GM12892 (cell line): Measurements from ENCODE around the gene CD300LF.

Experiments
- POLR2A ChIP-seq: IDR thresholded peaks from 2 replicates; pipeline ENCODE4 v1.6.1; 2011; ENCODE audit warnings: low read depth, low read length, control low read depth
- POLR2AphosphoS5 ChIP-seq: IDR thresholded peaks from 2 replicates; pipeline ENCODE4 v1.6.1; 2011; ENCODE audit warnings: low read depth, low read length, control low read depth
- TAF1 ChIP-seq: IDR thresholded peaks from 2 replicates; pipeline ENCODE4 v1.6.1; 2011; ENCODE audit warnings: low read depth, mild to moderate bottlenecking, control low read depth, low read length, borderline replicate concordance

DNA sequence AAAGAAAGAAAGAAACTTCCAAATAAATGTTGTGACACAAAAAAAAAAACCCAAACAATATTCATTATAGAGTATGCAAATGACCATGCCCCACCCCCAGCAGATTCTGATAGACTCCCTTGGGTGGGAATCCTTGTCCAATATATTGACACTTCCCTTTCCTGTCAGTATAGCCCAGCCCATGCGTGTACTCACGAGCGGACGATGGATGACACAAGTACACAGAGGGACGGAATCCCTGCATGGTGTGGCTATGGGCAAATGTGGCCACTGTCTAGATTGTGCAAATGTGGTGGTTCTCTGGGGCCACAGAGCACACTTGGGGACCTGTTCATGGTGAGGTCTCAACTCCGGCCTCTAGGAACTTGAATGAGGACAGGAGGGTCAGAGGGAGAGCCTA is 27.4 kb upstream of the CD300LF start:
- TF ChIP-seq POLR2AphosphoS5 (no peak), POLR2A (no peak), TAF1 (no peak)
